Measurements from ENCODE around the gene TOM1. TPM values are rescaled to one million over a fixed set of nuclear protein-coding genes. Genes with fewer than 3 reads are reported as not detected.
A peak's percentile ranks its signal among the peaks of the same experiment; 100 is the strongest.

Gene TOM1
- total and polyA plus RNA-seq, 2 of the 13 experiments (the other 11 are each of a cell fraction or from before 2014, with no cell fraction given) = 30.8 to 87.3 TPM

- TF ChIP-seq ZHX2 (IDR thresholded peaks at IDR 0.05; ENCODE audit: low read depth) (peak; percentile 62; the same call in 1 of the 2 replicates), ZHX2 (CRISPR knock-in tag; IDR thresholded peaks at IDR 0.05; ENCODE audit: borderline replicate concordance) (no peak), MTERF4 (CRISPR knock-in tag; IDR thresholded peaks at IDR 0.05) (no peak), ZNF3 (CRISPR knock-in tag; IDR thresholded peaks at IDR 0.05) (no peak; the same call in 1 of the 2 replicates), NCOR1 (IDR thresholded peaks at IDR 0.05; ENCODE audit: borderline replicate concordance, low read length) (peak; percentile 90; the same call in 1 of the 2 replicates), PATZ1 (CRISPR knock-in tag; IDR thresholded peaks at IDR 0.05) (peak; percentile 97), ZNF256 (CRISPR knock-in tag; conservative IDR thresholded peaks at IDR 0.05) (peak; percentile 60; the same call in 1 of the 2 replicates), PHF21A (CRISPR knock-in tag; IDR thresholded peaks at IDR 0.05) (peak; percentile 98), SMAD1 (CRISPR knock-in tag; IDR thresholded peaks at IDR 0.05; ENCODE audit: borderline replicate concordance, low read depth) (peak; percentile 38; the same call in 1 of the 2 replicates), MAX (IDR thresholded peaks at IDR 0.05) (peak; percentile 96), DMAP1 (CRISPR knock-in tag; IDR thresholded peaks at IDR 0.05) (peak; percentile 97), SNAPC5 (CRISPR knock-in tag; IDR thresholded peaks at IDR 0.05; ENCODE audit: borderline replicate concordance) (no peak; the same call in 1 of the 2 replicates), ZBTB10 (CRISPR knock-in tag; IDR thresholded peaks at IDR 0.05; ENCODE audit: borderline replicate concordance) (no peak; the same call in 1 of the 2 replicates), ZMAT5 (CRISPR knock-in tag; IDR thresholded peaks at IDR 0.05; ENCODE audit: borderline replicate concordance, low read depth) (no peak), ZNF451 (CRISPR knock-in tag; IDR thresholded peaks at IDR 0.05) (peak; percentile 93; the same call in 1 of the 2 replicates), MLX (CRISPR knock-in tag; IDR thresholded peaks at IDR 0.05) (peak; percentile 99), EED (CRISPR knock-in tag; IDR thresholded peaks at IDR 0.05) (no peak)
These were observed 28.8 kb downstream of the TOM1 start (continued) for GRCh38 chr22:35328472-35328885.
